ENCODE measurements around the gene COG7.
A peak's percentile ranks its signal among the peaks of the same experiment; 100 is the strongest.
"Not testable (repeated sequence)": the region's sequence is repeated elsewhere in the genome, so short reads cannot be mapped to it uniquely, and the experiment has no call there.

Gene COG7

GRCh38 chr16:23406546-23407240, 46.3 kb downstream of the COG7 start:
- TF ChIP-seq, protein P1, sequence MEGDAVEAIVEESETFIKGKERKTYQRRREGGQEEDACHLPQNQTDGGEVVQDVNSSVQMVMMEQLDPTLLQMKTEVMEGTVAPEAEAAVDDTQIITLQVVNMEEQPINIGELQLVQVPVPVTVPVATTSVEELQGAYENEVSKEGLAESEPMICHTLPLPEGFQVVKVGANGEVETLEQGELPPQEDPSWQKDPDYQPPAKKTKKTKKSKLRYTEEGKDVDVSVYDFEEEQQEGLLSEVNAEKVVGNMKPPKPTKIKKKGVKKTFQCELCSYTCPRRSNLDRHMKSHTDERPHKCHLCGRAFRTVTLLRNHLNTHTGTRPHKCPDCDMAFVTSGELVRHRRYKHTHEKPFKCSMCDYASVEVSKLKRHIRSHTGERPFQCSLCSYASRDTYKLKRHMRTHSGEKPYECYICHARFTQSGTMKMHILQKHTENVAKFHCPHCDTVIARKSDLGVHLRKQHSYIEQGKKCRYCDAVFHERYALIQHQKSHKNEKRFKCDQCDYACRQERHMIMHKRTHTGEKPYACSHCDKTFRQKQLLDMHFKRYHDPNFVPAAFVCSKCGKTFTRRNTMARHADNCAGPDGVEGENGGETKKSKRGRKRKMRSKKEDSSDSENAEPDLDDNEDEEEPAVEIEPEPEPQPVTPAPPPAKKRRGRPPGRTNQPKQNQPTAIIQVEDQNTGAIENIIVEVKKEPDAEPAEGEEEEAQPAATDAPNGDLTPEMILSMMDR (conservative IDR thresholded peaks at IDR 0.05; ENCODE audit: low read depth, low read length), result no peak
- no peak overlapping the region for H3K4me3 ChIP-seq (ENCODE audit: low read length)
- no peak for DNase-seq (ENCODE audit: low read depth)

DNA sequence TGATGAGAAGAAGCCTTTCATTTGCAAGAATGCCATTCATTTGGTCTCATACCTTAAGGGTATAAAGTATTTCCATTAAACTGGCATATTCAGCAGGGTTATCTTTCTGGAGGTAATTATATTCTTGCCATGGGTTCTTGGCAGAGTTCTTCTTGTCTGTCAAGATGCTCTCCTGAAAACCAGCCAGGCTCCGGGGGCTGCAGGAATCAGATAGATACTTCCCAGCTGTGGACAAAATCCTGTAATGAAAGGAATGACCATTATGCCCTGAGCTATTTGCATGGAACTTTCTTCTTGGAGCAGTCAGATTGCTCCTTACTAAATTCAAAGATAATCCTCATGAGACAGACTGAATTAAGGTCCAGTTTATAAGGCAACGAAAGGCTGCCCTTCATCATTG, 47.0 kb downstream of the COG7 start:
- no peak for DNase-seq (ENCODE audit: low read depth)
- no peak overlapping the region for H3K4me3 ChIP-seq (ENCODE audit: low read length)
- TF ChIP-seq, protein P1 (conservative IDR thresholded peaks at IDR 0.05; ENCODE audit: low read depth, low read length), result no peak

DNA sequence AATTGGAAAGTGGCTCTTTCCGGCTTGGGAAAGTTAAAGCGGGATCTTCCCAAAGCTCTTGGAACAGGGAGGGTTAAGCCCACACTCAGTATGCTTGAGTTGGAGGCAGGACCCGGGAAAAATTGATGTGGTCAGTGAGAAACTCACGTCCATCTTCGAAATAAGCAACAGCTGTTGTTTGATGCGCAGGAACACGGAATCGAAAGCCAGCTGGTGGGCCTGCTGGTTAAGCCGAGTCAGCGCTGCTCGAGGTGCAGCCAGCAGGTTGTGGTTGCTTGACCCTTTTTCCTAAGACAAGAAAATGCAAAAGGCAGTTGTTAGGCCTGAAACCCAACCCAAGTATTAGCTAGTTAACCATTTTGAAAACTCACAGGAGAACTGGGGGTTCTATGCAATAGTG, 49.4 kb downstream of the COG7 start:
- TF ChIP-seq, protein P1 (conservative IDR thresholded peaks at IDR 0.05; ENCODE audit: low read depth, low read length), result no peak
- no peak overlapping the region for H3K4me3 ChIP-seq (ENCODE audit: low read length)
- no peak for DNase-seq (ENCODE audit: low read depth)

DNA sequence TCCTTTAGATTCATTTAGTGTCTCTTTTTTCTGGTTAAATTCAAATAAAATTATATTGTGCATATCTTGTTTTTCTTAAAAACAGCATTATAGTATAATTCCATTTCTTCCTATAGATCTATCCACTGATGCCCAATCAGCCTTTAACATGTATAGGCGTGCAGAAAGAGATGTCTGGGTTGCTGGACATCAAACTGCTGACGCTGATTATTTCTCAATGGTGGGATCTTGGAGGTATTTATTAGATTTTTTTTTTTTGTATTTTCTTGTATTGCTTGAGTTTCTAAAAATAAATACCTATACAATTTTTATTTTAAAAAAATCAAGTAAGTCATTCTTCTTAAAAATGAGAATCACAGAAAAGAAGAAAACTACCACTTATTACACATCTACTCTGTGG, 50.9 kb downstream of the COG7 start:
- TF ChIP-seq, protein P1 (conservative IDR thresholded peaks at IDR 0.05; ENCODE audit: low read depth, low read length), result no peak
- DNase-seq (ENCODE audit: low read depth), result no peak
- no peak overlapping the region for H3K4me3 ChIP-seq (ENCODE audit: low read length)

GRCh38 chr16:23401139-23401538, 51.9 kb downstream of the COG7 start:
- no peak for DNase-seq (ENCODE audit: low read depth)
- TF ChIP-seq, protein P1 (conservative IDR thresholded peaks at IDR 0.05; ENCODE audit: low read depth, low read length), result no peak
- H3K4me3 ChIP-seq (ENCODE audit: low read length), result no peak overlapping the region

GRCh38 chr16:23400447-23400846, 52.5 kb downstream of the COG7 start:
- DNase-seq (ENCODE audit: low read depth); H3K4me3 ChIP-seq (ENCODE audit: low read length): not testable (repeated sequence)

DNA sequence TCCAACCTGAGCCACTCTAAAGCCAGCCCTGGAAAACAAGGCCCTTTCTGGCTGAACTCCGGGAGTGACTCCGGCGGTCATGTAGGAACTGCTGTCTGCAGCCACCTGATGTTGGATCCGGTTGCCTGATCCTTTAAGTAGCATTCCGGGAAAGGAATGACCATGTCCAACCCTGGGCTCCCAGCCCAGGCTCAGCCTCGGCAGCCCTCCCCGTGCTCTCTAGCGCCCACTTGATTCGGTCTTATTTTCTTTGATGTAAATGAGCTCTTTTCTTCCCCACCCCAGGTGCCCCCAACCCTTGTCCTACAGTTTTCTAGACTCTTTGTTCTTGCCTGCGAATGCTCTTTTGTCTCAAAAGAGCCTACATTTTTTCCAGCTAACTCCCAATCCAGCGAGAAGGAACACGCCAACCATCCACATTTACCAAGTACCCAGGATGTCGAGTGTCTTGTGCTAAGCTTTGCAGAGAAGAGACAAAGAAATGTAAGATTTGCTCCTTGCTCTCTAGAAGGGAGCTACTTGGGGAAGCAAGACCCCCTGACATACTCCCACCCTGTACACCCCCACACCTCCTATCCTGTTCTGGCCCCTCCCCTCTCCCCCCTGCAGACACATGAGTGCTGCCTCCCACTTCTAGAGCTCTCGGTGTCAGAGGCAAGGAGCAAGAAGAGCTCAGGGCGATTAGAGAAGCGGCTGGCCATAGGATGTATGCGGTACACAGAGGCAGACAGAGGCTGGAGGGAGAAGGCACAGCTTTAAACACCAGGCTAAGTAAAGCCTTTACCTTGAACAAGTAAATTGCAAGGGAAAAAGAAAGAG, 53.8 kb downstream of the COG7 start:
- TF ChIP-seq, protein P1 (conservative IDR thresholded peaks at IDR 0.05; ENCODE audit: low read depth, low read length), result peak; percentile 61
- H3K4me3 ChIP-seq (ENCODE audit: low read length), result no peak overlapping the region
- peak; percentile 74 for DNase-seq (ENCODE audit: low read depth)

Measured in retinal pigment epithelial cell (primary cell).